Transverse colon (tissue), 3 donors: Measurements from ENCODE around the gene RANBP6.

Source experiments
- POLR2A ChIP-seq: fragments of 450-650 bp; IDR thresholded peaks from one replicate; pipeline ENCODE4 v1.6.1; 2016; ENCODE audit warnings: antibody characterized with exemption, mild to moderate bottlenecking, moderate library complexity
- TF ChIP-seq, protein P1 (sequence below), 5 experiments: fragments of 200-600 bp in 3 of 5; fragments of 450-650 bp in 2 of 5; sonication (generic) in 3 of 5; IDR thresholded peaks; 1 replicate in 2 of 5; 2 replicates in 3 of 5; pipeline ENCODE4 v1.5.1; 2016 to 2017; ENCODE audit warnings: antibody characterized with exemption in 5 of 5, inconsistent platforms in 3 of 5, mild to moderate bottlenecking in 2 of 5, moderate library complexity in 1 of 5

DNA sequence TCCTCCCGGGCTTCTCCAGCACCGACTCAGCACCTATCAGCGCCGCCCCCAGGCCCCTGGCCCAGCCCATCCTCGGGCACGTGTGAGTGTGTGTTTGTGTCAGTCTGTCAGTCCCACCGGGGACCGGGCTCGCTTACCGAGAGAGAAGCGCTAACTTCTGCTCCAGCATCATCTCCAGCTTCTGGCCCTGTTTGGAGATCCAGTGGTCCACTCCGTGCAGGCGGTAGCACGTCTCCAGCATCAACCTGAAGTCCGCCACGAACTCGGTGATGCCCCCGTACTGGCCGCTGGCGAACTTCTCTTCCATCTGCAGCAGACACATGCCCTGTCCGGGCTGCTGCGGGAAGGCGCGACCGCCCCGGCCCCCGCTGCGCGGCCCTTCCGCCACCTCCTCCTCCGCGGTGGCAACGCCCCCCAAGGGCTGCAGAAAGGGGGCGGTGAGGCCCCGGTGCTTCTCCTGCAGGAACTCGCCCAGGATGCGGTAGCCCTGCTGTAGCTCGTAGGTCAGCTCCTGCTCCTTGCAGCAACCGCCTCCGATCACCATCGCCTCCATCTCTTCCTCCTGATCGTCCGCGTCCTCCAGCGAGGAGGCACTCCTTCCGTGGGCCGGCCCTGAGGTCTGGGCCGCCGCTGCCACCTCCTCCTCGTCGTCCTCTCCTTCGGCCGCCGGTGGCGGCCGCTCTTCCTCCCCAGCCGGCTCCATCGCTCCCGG is 8.2 kb downstream of the RANBP6 start:
- TF ChIP-seq, protein P1, sequence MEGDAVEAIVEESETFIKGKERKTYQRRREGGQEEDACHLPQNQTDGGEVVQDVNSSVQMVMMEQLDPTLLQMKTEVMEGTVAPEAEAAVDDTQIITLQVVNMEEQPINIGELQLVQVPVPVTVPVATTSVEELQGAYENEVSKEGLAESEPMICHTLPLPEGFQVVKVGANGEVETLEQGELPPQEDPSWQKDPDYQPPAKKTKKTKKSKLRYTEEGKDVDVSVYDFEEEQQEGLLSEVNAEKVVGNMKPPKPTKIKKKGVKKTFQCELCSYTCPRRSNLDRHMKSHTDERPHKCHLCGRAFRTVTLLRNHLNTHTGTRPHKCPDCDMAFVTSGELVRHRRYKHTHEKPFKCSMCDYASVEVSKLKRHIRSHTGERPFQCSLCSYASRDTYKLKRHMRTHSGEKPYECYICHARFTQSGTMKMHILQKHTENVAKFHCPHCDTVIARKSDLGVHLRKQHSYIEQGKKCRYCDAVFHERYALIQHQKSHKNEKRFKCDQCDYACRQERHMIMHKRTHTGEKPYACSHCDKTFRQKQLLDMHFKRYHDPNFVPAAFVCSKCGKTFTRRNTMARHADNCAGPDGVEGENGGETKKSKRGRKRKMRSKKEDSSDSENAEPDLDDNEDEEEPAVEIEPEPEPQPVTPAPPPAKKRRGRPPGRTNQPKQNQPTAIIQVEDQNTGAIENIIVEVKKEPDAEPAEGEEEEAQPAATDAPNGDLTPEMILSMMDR (IDR thresholded peaks at IDR 0.05), result no peak
- TF ChIP-seq POLR2A, result peak; percentile 48
